IMR-90 (cell line): ENCODE results near the gene CDHR4. TPM values are rescaled to one million over a fixed set of nuclear protein-coding genes. Genes with fewer than 3 reads are reported as not detected.
"Not testable (repeated sequence)": the region's sequence is repeated elsewhere in the genome, so short reads cannot be mapped to it uniquely, and the experiment has no call there.

ENCODE experiments used
- ATAC-seq: fragments of 200-7000 bp; cut with Tn5 transposase; 2 replicates; pipeline ENCODE4 v1.9.1; 2020; ENCODE audit warnings: low read depth, mild to moderate bottlenecking, moderate library complexity
- BruUV-seq: library from RNA; stranded (reverse); fragments of 400-500 nt; replicated peaks from 2 replicates; lab custom pipeline; 2021; lab: Mats Ljungman, UMichigan
- CTCF ChIA-PET: fragments of 300-600 bp; formaldehyde crosslinking; extraction: SDS; loops from one replicate; lab custom pipeline; 2021; ENCODE audit warnings: antibody characterized with exemption; lab: Yijun Ruan, JAX
- POLR2A ChIA-PET: fragments of 300-600 bp; sonication (Branson Sonifier 250); formaldehyde crosslinking; loops from one replicate; lab custom pipeline; 2022; ENCODE audit warnings: antibody characterized with exemption; ENCODE audit not compliant: unreplicated experiment; lab: Charles Lee
- DNase-seq: peaks from one replicate; pipeline ENCODE4 v3.0.0; 2013
- H2AFZ ChIP-seq: replicated peaks from 2 replicates; pipeline ENCODE3; 2013; ENCODE audit warnings: low read length, mild to moderate bottlenecking; ENCODE audit not compliant: poor library complexity
- H2AK5ac ChIP-seq: 2 replicates; pipeline ENCODE4 v1.6.1; 2013; ENCODE audit warnings: low read depth, low read length, inconsistent platforms
- H2AK9ac ChIP-seq: replicated peaks from 2 replicates; pipeline ENCODE3; 2013; ENCODE audit warnings: mild to moderate bottlenecking, low read depth, low read length, moderate library complexity; ENCODE audit not compliant: poor library complexity
- H2BK120ac ChIP-seq: 2 replicates; pipeline ENCODE4 v1.6.1; 2013; ENCODE audit warnings: low read depth, low read length, inconsistent platforms
- H2BK15ac ChIP-seq: 3 replicates; pipeline ENCODE4 v1.6.1; 2013; ENCODE audit warnings: low read depth, low read length, inconsistent platforms
- H2BK20ac ChIP-seq: 2 replicates; pipeline ENCODE4 v1.6.1; 2013; ENCODE audit warnings: low read depth, mild to moderate bottlenecking, inconsistent platforms, low read length, moderate library complexity
- H2BK5ac ChIP-seq: 2 replicates; pipeline ENCODE4 v1.6.1; 2013; ENCODE audit warnings: mild to moderate bottlenecking, low read depth, low read length, inconsistent platforms; ENCODE audit not compliant: poor library complexity, severe bottlenecking
- H3K14ac ChIP-seq: replicated peaks from 2 replicates; pipeline ENCODE4 v1.6.1; 2013; ENCODE audit warnings: low read depth, low read length, inconsistent platforms
- H3K18ac ChIP-seq: 2 replicates; pipeline ENCODE4 v1.6.1; 2013; ENCODE audit warnings: low read depth, low read length, control low read depth
- H3K23ac ChIP-seq: 2 replicates; pipeline ENCODE4 v1.6.1; 2013; ENCODE audit warnings: low read depth, low read length, inconsistent platforms
- H3K27ac ChIP-seq: 2 replicates; pipeline ENCODE4 v1.5.1; 2013; ENCODE audit warnings: mild to moderate bottlenecking, control low read depth, low read length; ENCODE audit not compliant: insufficient read depth
- H3K27me3 ChIP-seq: 2 replicates; pipeline ENCODE4 v1.6.1; 2013; ENCODE audit warnings: low read length; ENCODE audit not compliant: control insufficient read depth, insufficient read depth
- H3K36me3 ChIP-seq: 2 replicates; pipeline ENCODE4 v1.6.1; 2013; ENCODE audit warnings: low read length, mixed read lengths; ENCODE audit not compliant: control insufficient read depth, insufficient read depth
- H3K4ac ChIP-seq: 2 replicates; pipeline ENCODE4 v1.6.1; 2013; ENCODE audit warnings: low read depth, low read length, inconsistent platforms
- H3K4me1 ChIP-seq: 2 replicates; pipeline ENCODE4 v1.6.1; 2013; ENCODE audit warnings: low read length, mixed read lengths; ENCODE audit not compliant: control insufficient read depth, insufficient read depth
- H3K4me2 ChIP-seq: 2 replicates; pipeline ENCODE4 v1.6.1; 2013; ENCODE audit warnings: low read depth, mild to moderate bottlenecking, control low read depth, low read length, moderate library complexity
- H3K4me3 ChIP-seq: 2 replicates; pipeline ENCODE4 v1.5.1; 2013; ENCODE audit warnings: low read depth, mild to moderate bottlenecking, control low read depth, low read length, moderate library complexity; ENCODE audit not compliant: insufficient read depth
- H3K56ac ChIP-seq: 2 replicates; pipeline ENCODE4 v1.6.1; 2013; ENCODE audit warnings: low read length, inconsistent platforms; ENCODE audit not compliant: insufficient read depth; ENCODE audit errors: extremely low read depth
- H3K79me1 ChIP-seq, 2 experiments: 2 replicates each; pipeline ENCODE4 v1.6.1; 2013; ENCODE audit warnings: low read length in 2 of 2, inconsistent platforms in 1 of 2, low read depth in 1 of 2
- H3K9ac ChIP-seq: 2 replicates; pipeline ENCODE4 v1.6.1; 2013; ENCODE audit warnings: low read depth, low read length, control low read depth
- H3K9me1 ChIP-seq: 2 replicates; pipeline ENCODE4 v1.6.1; 2013; ENCODE audit warnings: low read length, inconsistent platforms; ENCODE audit not compliant: insufficient read depth
- H3K9me3 ChIP-seq: 2 replicates; pipeline ENCODE4 v1.6.1; 2013; ENCODE audit warnings: low read length; ENCODE audit not compliant: control insufficient read depth, insufficient read depth
- H4K20me1 ChIP-seq: 2 replicates; pipeline ENCODE4 v1.6.1; 2013; ENCODE audit warnings: low read length, inconsistent platforms; ENCODE audit not compliant: insufficient read depth
- H4K5ac ChIP-seq: 2 replicates; pipeline ENCODE4 v1.6.1; 2013; ENCODE audit warnings: mild to moderate bottlenecking, low read depth, low read length, control low read depth
- H4K8ac ChIP-seq, 2 experiments: 2 replicates each; pipeline ENCODE4 v1.6.1; 2013; ENCODE audit warnings: low read depth in 2 of 2, low read length in 2 of 2, control low read depth in 1 of 2, inconsistent platforms in 1 of 2
- H4K91ac ChIP-seq: 2 replicates; pipeline ENCODE4 v1.6.1; 2013; ENCODE audit warnings: low read depth, low read length, inconsistent platforms; ENCODE audit not compliant: insufficient read depth
- WGBS, 2 experiments: methylation state at CpG; one replicate each; pipeline versions ENCODE4 v1.1.5 to v1.1.7; 2013; ENCODE audit warnings: missing lambda C conversion rate in 2 of 2; ENCODE audit not compliant: insufficient read length in 1 of 2; ENCODE audit errors: extremely low coverage in 2 of 2; 5-methylcytosine and 5-hydroxymethylcytosine counted together
- dilution Hi-C: fragments of 300-500 bp; cut with HindIII; formaldehyde crosslinking; loops from one replicate; pipeline ENCODE4 v1.14.3; 2018; ENCODE audit warnings: low sequenced_read_pairs; ENCODE audit not compliant: unreplicated experiment
- in situ Hi-C: fragments of 300-500 bp; cut with MboI; formaldehyde crosslinking; loops from 3 replicates; pipeline ENCODE4 v1.14.3; 2019; ENCODE audit warnings: low sequenced_read_pairs, inconsistent platforms, mixed read lengths
- intact Hi-C: fragments of 100-400 bp; cut with micrococcal nuclease; formaldehyde crosslinking; loops from 2 replicates; pipeline ENCODE4 v1.10.0; 2022
- polyA plus RNA-seq, 3 experiments: library from polyadenylated mRNA; depleted of rRNA; stranded (reverse); fragments of >200 nt; gene quantifications; 2 replicates each; pipeline ENCODE4 v1.2.3, GENCODE V29; 2012; ENCODE audit warnings: low replicate concordance in 1 of 3
- total RNA-seq: library from RNA; depleted of rRNA; stranded (reverse); fragments of >200 nt; gene quantifications from 2 replicates; pipeline ENCODE4 v1.2.3, GENCODE V29; 2012

The CDHR4 gene
- total and polyA plus RNA-seq, 2 of the 4 experiments (the other 2 are of a cell fraction), result not detected

GRCh38 chr3:49748874-49749273 is 50.8 kb downstream of the CDHR4 start:
- H3K4me3 ChIP-seq, dilution Hi-C loops, H2AK9ac ChIP-seq, H3K18ac ChIP-seq, H2AK5ac ChIP-seq, H2BK20ac ChIP-seq, H2BK120ac ChIP-seq, H3K23ac ChIP-seq, POLR2A ChIA-PET, in situ Hi-C loops, DNase-seq, H4K91ac ChIP-seq, ATAC-seq, H4K8ac ChIP-seq, H3K14ac ChIP-seq, H3K4me1 ChIP-seq, intact Hi-C loops, H4K5ac ChIP-seq, H3K56ac ChIP-seq, CTCF ChIA-PET, H2AFZ ChIP-seq, H3K27me3 ChIP-seq, H3K36me3 ChIP-seq, H2BK15ac ChIP-seq, H3K9me3 ChIP-seq, H3K27ac ChIP-seq, BruUV-seq, H3K4me2 ChIP-seq, H3K4ac ChIP-seq, H3K9ac ChIP-seq, H2BK5ac ChIP-seq: not testable (repeated sequence)
- no CpG with 5 or more reads among the region's 5 CpGs for WGBS, 2 experiments
- Histone ChIP-seq H4K20me1 (peaks cover 35% of the 10 kb centered on the region), H3K9me1 (peaks cover 10% of the 10 kb centered on the region), H3K79me1 (peaks cover 25 to 69% of the 10 kb centered on the region in 2 experiments)
